K562 (cell line): Measurements from ENCODE around the gene PLS1. TPM values are rescaled to one million over a fixed set of nuclear protein-coding genes. Genes with fewer than 3 reads are reported as not detected.

Experiments
- BCOR ChIP-seq: fragments of 450-650 bp; IDR thresholded peaks from 2 replicates; pipeline ENCODE4 v1.6.1; 2016
- CHD1 ChIP-seq: fragments of 200-600 bp; sonication (generic); IDR thresholded peaks from one replicate; pipeline ENCODE4 v1.6.1; 2012; ENCODE audit warnings: mild to moderate bottlenecking, moderate library complexity, low read length, inconsistent platforms
- CREBBP ChIP-seq: IDR thresholded peaks from one replicate; pipeline ENCODE4 v1.6.1; 2012; ENCODE audit warnings: low read depth, mild to moderate bottlenecking, control low read depth, inconsistent platforms, low read length
- DPF2 ChIP-seq: fragments of 450-650 bp; IDR thresholded peaks from 2 replicates; pipeline ENCODE4 v1.6.1; 2016
- E2F3 ChIP-seq: fragments of 250-450 bp; sonication (Bioruptor Pico); IDR thresholded peaks from 2 replicates; pipeline ENCODE4 v1.4.0; 2020; ENCODE audit warnings: mild to moderate bottlenecking
- ILK ChIP-seq: fragments of 450-650 bp; IDR thresholded peaks from 2 replicates; pipeline ENCODE4 v1.6.1; 2016; ENCODE audit warnings: missing genetic modification characterization, low read depth, mild to moderate bottlenecking, missing compliant biosample characterization, moderate library complexity, borderline replicate concordance
- KAT8 ChIP-seq: fragments of 450-650 bp; IDR thresholded peaks from 2 replicates; pipeline ENCODE4 v1.6.1; 2016; ENCODE audit warnings: low read depth, mild to moderate bottlenecking
- KLF1 ChIP-seq: fragments of 450-650 bp; IDR thresholded peaks from 2 replicates; pipeline ENCODE4 v1.6.1; 2016; ENCODE audit warnings: missing genetic modification characterization, missing compliant biosample characterization
- KLF10 ChIP-seq: fragments of 250-450 bp; sonication (Bioruptor Pico); IDR thresholded peaks from 2 replicates; pipeline ENCODE4 v1.6.1; 2021; ENCODE audit warnings: matching md5 sums
- NCOA4 ChIP-seq: fragments of 450-650 bp; IDR thresholded peaks from 2 replicates; pipeline ENCODE4 v1.6.1; 2018; ENCODE audit warnings: mild to moderate bottlenecking; ENCODE audit not compliant: partially characterized antibody
- RB1 ChIP-seq: fragments of 450-650 bp; IDR thresholded peaks from 2 replicates; pipeline ENCODE4 v1.6.1; 2017; ENCODE audit warnings: low read depth, mild to moderate bottlenecking
- SAFB2 ChIP-seq: fragments of 200-400 bp; formaldehyde crosslinking; IDR thresholded peaks from 2 replicates; pipeline ENCODE4 v1.6.1; 2018; ENCODE audit warnings: borderline replicate concordance, low read length, low read depth, moderate library complexity; ENCODE audit not compliant: severe bottlenecking
- SMARCC2 ChIP-seq: fragments of 450-650 bp; IDR thresholded peaks from 2 replicates; pipeline ENCODE4 v1.6.1; 2017; ENCODE audit warnings: antibody characterized with exemption, moderate library complexity, mild to moderate bottlenecking, low read depth
- ZBED1 ChIP-seq: IDR thresholded peaks from 2 replicates; pipeline ENCODE4 v1.6.1; 2014
- ZBTB7A ChIP-seq: IDR thresholded peaks from 2 replicates; pipeline ENCODE4 v1.6.1; 2011; ENCODE audit warnings: low read depth, mild to moderate bottlenecking, low read length, moderate library complexity, borderline replicate concordance; ENCODE audit not compliant: control insufficient read depth
- ZKSCAN1 ChIP-seq: fragments of 150-350 bp; IDR thresholded peaks from 2 replicates; pipeline ENCODE4 v1.6.1; 2016; ENCODE audit warnings: low read depth, low read length
- ZNF23 ChIP-seq: fragments of 250-450 bp; sonication (Bioruptor Pico); IDR thresholded peaks from 2 replicates; pipeline ENCODE4 v1.4.0; 2020; ENCODE audit warnings: mild to moderate bottlenecking
- ZNF24 ChIP-seq: fragments of 450-650 bp; IDR thresholded peaks from 2 replicates; pipeline ENCODE4 v1.6.1; 2016
- ZNF583 ChIP-seq: fragments of 250-450 bp; sonication (Bioruptor Pico); IDR thresholded peaks from 2 replicates; pipeline ENCODE4 v1.4.0; 2020
- polyA plus RNA-seq, 8 experiments: library from polyadenylated mRNA; depleted of rRNA in 4 of 8; stranded (reverse) in 5 of 8; unstranded in 3 of 8; fragments of >200 nt; fragmentation: Nextera tagmentation in 2 of 8; fragmentation: Illumina TruSeq in 1 of 8; extraction: Ambion mirVana in 2 of 8; extraction: Trizol in 1 of 8; gene quantifications; 2 replicates each; pipeline versions ENCODE4 v1.2.1 to v1.2.3, GENCODE V29; 2011 to 2014; ENCODE audit warnings: inconsistent platforms in 1 of 8, missing spikeins in 1 of 8
- total RNA-seq, 7 experiments: library from RNA; depleted of rRNA in 6 of 7; stranded (reverse); fragments of >200 nt in 6 of 7; fragmentation: Illumina TruSeq in 2 of 7; extraction: Trizol in 2 of 7; gene quantifications; 2 replicates each; pipeline versions ENCODE4 v1.2.1 to v1.2.3, GENCODE V29; 2011 to 2021; ENCODE audit warnings: low replicate concordance in 1 of 7
- TF ChIP-seq, protein P1 (sequence below), 3 experiments: fragments of 200-800 bp in 1 of 3; sonication (Bioruptor generic) in 1 of 3; sonication (generic) in 1 of 3; formaldehyde crosslinking in 1 of 3; IDR thresholded peaks; 2 replicates each; pipeline versions ENCODE4 v1.6.1 to v1.8.0; 2016 to 2022; ENCODE audit warnings: mild to moderate bottlenecking in 2 of 3, missing compliant biosample characterization in 2 of 3, missing genetic modification characterization in 2 of 3, missing genetic modification reagents in 1 of 3
- TF ChIP-seq, protein P2 (sequence below): fragments of 250-450 bp; sonication (Bioruptor Pico); IDR thresholded peaks from 2 replicates; pipeline ENCODE4 v1.4.0; 2020
- TF ChIP-seq, protein P3 (sequence below): IDR thresholded peaks from 2 replicates; pipeline ENCODE4 v1.6.1; 2011; ENCODE audit warnings: borderline replicate concordance, low read depth, mild to moderate bottlenecking, moderate library complexity, low read length; ENCODE audit not compliant: insufficient read depth, poor library complexity, severe bottlenecking
- TF ChIP-seq, protein P4 (sequence below): sonication (generic); formaldehyde crosslinking; IDR thresholded peaks from 2 replicates; pipeline ENCODE4 v1.8.0; 2022; ENCODE audit warnings: mild to moderate bottlenecking, missing genetic modification reagents, borderline replicate concordance

Gene PLS1
- total and polyA plus RNA-seq, 9 of the 15 experiments (the other 6 are each of a cell fraction or from before 2014, with no cell fraction given), result 6.1 to 21.3 (median 13.0) TPM

DNA sequence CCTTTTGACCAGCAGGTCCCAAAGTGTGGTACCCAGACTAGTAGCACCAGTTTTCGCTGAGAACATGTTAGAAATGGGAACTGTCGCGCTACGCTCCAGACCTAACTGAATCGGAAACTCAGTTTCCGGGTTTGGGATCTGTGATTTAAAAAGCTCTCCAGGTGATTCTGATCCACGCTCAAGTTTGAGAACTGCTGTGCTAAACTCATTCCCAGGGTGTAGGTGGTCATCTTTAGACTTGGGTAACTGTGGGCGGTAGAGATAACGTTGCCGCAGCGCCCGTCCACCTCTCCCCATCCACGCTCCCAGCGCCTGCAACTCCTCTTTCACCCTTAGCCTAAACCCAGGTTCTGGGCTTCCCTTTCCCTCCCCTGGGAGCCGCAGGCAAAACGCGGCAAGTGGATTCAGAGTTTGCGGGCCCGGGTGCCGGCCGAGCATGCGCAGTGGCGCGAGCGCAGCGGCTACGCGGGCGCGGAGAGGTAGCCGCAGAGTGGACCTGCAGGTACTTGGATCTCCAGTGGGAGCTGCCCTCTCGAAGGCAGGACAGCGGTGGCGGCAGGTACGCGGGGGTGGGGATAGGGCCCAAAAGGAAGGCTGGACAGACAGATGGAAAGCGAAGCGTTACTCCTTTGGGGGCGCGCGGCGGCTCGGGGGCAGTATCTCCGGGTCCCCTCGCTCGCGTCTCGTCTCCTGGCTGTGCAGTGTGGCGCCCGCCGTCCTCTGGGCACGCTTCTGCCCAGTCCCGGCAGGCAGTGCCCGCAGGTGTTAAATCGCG lies at the start of gene PLS1 (continued):
- TF ChIP-seq, protein P1, sequence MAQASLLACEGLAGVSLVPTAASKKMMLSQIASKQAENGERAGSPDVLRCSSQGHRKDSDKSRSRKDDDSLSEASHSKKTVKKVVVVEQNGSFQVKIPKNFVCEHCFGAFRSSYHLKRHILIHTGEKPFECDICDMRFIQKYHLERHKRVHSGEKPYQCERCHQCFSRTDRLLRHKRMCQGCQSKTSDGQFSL (CRISPR knock-in tag; IDR thresholded peaks at IDR 0.05), result peak; percentile 45; the same call in 1 of the 2 replicates
- TF ChIP-seq, protein P1 (tag; IDR thresholded peaks at IDR 0.05), result no peak
- TF ChIP-seq KAT8 (no peak), ILK (tag) (no peak), ZBTB7A (peak; percentile 45; the same call in 1 of the 2 replicates), CREBBP (no peak), KLF10 (no peak), NCOA4 (no peak), KLF1 (0 out of 2 replicates have a peak, but pooled peaks have one; percentile 31), RB1 (peak; percentile 93), ZNF583 (no peak), ZKSCAN1 (no peak), ZNF23 (CRISPR knock-in tag) (no peak), BCOR (peak; percentile 51), SAFB2 (no peak), ZBED1 (no peak), ZNF24 (peak; percentile 49; the same call in 1 of the 2 replicates), E2F3 (CRISPR knock-in tag) (peak; percentile 83), DPF2 (peak; percentile 62), SMARCC2 (no peak), CHD1 (no peak)
- TF ChIP-seq, protein P2, sequence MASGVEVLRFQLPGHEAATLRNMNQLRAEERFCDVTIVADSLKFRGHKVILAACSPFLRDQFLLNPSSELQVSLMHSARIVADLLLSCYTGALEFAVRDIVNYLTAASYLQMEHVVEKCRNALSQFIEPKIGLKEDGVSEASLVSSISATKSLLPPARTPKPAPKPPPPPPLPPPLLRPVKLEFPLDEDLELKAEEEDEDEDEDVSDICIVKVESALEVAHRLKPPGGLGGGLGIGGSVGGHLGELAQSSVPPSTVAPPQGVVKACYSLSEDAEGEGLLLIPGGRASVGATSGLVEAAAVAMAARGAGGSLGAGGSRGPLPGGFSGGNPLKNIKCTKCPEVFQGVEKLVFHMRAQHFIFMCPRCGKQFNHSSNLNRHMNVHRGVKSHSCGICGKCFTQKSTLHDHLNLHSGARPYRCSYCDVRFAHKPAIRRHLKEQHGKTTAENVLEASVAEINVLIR (CRISPR knock-in tag), result no peak
- TF ChIP-seq, protein P3, sequence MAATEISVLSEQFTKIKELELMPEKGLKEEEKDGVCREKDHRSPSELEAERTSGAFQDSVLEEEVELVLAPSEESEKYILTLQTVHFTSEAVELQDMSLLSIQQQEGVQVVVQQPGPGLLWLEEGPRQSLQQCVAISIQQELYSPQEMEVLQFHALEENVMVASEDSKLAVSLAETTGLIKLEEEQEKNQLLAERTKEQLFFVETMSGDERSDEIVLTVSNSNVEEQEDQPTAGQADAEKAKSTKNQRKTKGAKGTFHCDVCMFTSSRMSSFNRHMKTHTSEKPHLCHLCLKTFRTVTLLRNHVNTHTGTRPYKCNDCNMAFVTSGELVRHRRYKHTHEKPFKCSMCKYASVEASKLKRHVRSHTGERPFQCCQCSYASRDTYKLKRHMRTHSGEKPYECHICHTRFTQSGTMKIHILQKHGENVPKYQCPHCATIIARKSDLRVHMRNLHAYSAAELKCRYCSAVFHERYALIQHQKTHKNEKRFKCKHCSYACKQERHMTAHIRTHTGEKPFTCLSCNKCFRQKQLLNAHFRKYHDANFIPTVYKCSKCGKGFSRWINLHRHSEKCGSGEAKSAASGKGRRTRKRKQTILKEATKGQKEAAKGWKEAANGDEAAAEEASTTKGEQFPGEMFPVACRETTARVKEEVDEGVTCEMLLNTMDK, result no peak
- TF ChIP-seq, protein P4, sequence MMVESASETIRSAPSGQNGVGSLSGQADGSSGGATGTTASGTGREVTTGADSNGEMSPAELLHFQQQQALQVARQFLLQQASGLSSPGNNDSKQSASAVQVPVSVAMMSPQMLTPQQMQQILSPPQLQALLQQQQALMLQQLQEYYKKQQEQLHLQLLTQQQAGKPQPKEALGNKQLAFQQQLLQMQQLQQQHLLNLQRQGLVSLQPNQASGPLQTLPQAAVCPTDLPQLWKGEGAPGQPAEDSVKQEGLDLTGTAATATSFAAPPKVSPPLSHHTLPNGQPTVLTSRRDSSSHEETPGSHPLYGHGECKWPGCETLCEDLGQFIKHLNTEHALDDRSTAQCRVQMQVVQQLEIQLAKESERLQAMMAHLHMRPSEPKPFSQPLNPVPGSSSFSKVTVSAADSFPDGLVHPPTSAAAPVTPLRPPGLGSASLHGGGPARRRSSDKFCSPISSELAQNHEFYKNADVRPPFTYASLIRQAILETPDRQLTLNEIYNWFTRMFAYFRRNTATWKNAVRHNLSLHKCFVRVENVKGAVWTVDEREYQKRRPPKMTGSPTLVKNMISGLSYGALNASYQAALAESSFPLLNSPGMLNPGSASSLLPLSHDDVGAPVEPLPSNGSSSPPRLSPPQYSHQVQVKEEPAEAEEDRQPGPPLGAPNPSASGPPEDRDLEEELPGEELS (CRISPR knock-in tag), result peak; percentile 36; the same call in 1 of the 2 replicates
